Neural progenitor cell (in vitro differentiated cells): ENCODE results near the gene INO80. TPM values are rescaled to one million over a fixed set of nuclear protein-coding genes. Genes with fewer than 3 reads are reported as not detected.

Source experiments
- DNase-seq: peaks from one replicate; pipeline ENCODE4 v3.0.0-alpha.2; 2016; ENCODE audit warnings: low spot score
- H2AFZ ChIP-seq: fragments of 200-600 bp; sonication (generic); replicated peaks from 2 replicates; pipeline ENCODE4 v1.6.1; 2016; ENCODE audit warnings: antibody characterized with exemption
- H3F3A ChIP-seq: fragments of 200-600 bp; sonication (generic); 2 replicates; pipeline ENCODE4 v1.6.1; 2016; ENCODE audit warnings: antibody characterized with exemption, low read depth
- H3K27ac ChIP-seq: fragments of 200-600 bp; sonication (generic); 2 replicates; pipeline ENCODE4 v1.5.1; 2016; ENCODE audit warnings: mild to moderate bottlenecking
- H3K27me3 ChIP-seq: fragments of 200-600 bp; sonication (generic); 2 replicates; pipeline ENCODE4 v1.6.1; 2016; ENCODE audit warnings: mild to moderate bottlenecking, moderate library complexity
- H3K36me3 ChIP-seq: fragments of 200-600 bp; sonication (generic); 2 replicates; pipeline ENCODE4 v1.5.1; 2016
- H3K4me1 ChIP-seq: fragments of 200-600 bp; sonication (generic); 2 replicates; pipeline ENCODE4 v1.6.1; 2016; ENCODE audit warnings: mixed run types
- H3K4me2 ChIP-seq: fragments of 200-600 bp; sonication (generic); 2 replicates; pipeline ENCODE4 v1.6.1; 2016
- H3K4me3 ChIP-seq: fragments of 200-600 bp; sonication (generic); 2 replicates; pipeline ENCODE4 v1.5.1; 2016
- H3K79me2 ChIP-seq: fragments of 200-600 bp; sonication (generic); 2 replicates; pipeline ENCODE4 v1.6.1; 2016; ENCODE audit warnings: low read depth
- H3K9ac ChIP-seq: fragments of 200-600 bp; sonication (generic); 2 replicates; pipeline ENCODE4 v1.6.1; 2016
- H3K9me3 ChIP-seq: fragments of 200-600 bp; sonication (generic); 2 replicates; pipeline ENCODE4 v1.5.1; 2016; ENCODE audit warnings: low read depth
- H4K20me1 ChIP-seq: fragments of 200-600 bp; sonication (generic); 2 replicates; pipeline ENCODE4 v1.6.1; 2016; ENCODE audit warnings: low read depth
- H3K27ac Mint-ChIP-seq: 3 replicates; pipeline ENCODE4 v1.8.0; 2021; ENCODE audit warnings: mixed read lengths
- H3K27me3 Mint-ChIP-seq: 2 replicates; pipeline ENCODE4 v1.8.0; 2022; ENCODE audit warnings: low read depth, mild to moderate bottlenecking, inconsistent platforms, moderate library complexity, mixed read lengths; ENCODE audit not compliant: insufficient read depth
- H3K36me3 Mint-ChIP-seq: 3 replicates; pipeline ENCODE4 v1.8.0; 2021; ENCODE audit warnings: mixed read lengths
- H3K4me1 Mint-ChIP-seq: 3 replicates; pipeline ENCODE4 v1.8.0; 2021; ENCODE audit warnings: mixed read lengths
- H3K4me3 Mint-ChIP-seq: 3 replicates; pipeline ENCODE4 v1.8.0; 2021; ENCODE audit warnings: mild to moderate bottlenecking, moderate library complexity, mixed read lengths
- H3K9me3 Mint-ChIP-seq: 3 replicates; pipeline ENCODE4 v1.8.0; 2020; ENCODE audit warnings: mixed read lengths
- CTCF ChIP-seq: fragments of 200-600 bp; sonication (generic); IDR thresholded peaks from 2 replicates; pipeline ENCODE4 v1.5.1; 2017; ENCODE audit warnings: antibody characterized with exemption, mild to moderate bottlenecking
- EZH2 ChIP-seq: fragments of 200-600 bp; sonication (generic); IDR thresholded peaks from 2 replicates; pipeline ENCODE4 v1.6.1; 2017; ENCODE audit warnings: antibody characterized with exemption, mild to moderate bottlenecking, moderate library complexity
- EZH2phosphoT487 ChIP-seq: fragments of 200-600 bp; sonication (generic); IDR thresholded peaks from 2 replicates; pipeline ENCODE4 v1.6.1; 2017; ENCODE audit warnings: antibody characterized with exemption
- total RNA-seq: library from RNA; depleted of rRNA; stranded (reverse); fragments of >200 nt; gene quantifications from 2 replicates; pipeline ENCODE4 v1.2.3, GENCODE V29; 2015; ENCODE audit warnings: low replicate concordance

INO80 gene
- total RNA-seq, 1 donor from 2014 or later = 25.4 TPM

- no peaks in the 10 kb centered on the region for H3K36me3 Mint-ChIP-seq
Observed at GRCh38 chr15:40938536-40938870, 177.6 kb downstream of the INO80 start.

GRCh38 chr15:40937762-40938535 lies 178.1 kb downstream of the INO80 start:
- DNase-seq = no peak
- H3K4me1 ChIP-seq = peaks cover 13% of the 10 kb centered on the region
- H3K36me3 ChIP-seq = no peaks in the 10 kb centered on the region
- H3K36me3 Mint-ChIP-seq = no peaks in the 10 kb centered on the region
- peaks cover 54% of the 10 kb centered on the region for H3K27me3 ChIP-seq
- H3K79me2 ChIP-seq = no peaks in the 10 kb centered on the region
- H2AFZ ChIP-seq = no peak overlapping the region
- peaks cover 22% of the 10 kb centered on the region for H3K27me3 Mint-ChIP-seq
- H3K9me3 Mint-ChIP-seq = no peaks in the 10 kb centered on the region
- H3K4me3 Mint-ChIP-seq = no peak overlapping the region
- H4K20me1 ChIP-seq = no peaks in the 10 kb centered on the region
- H3F3A ChIP-seq = peaks cover 23% of the 10 kb centered on the region
- peaks cover 29% of the 10 kb centered on the region for H3K4me1 Mint-ChIP-seq
- H3K4me2 ChIP-seq = no peak overlapping the region
- no peak overlapping the region for H3K9ac ChIP-seq
- TF ChIP-seq EZH2phosphoT487 (no peak), EZH2 (no peak), CTCF (peak; percentile 38)
- H3K27ac Mint-ChIP-seq = no peak overlapping the region
- H3K4me3 ChIP-seq = no peak overlapping the region
- no peak overlapping the region for H3K27ac ChIP-seq
- no peaks in the 10 kb centered on the region for H3K9me3 ChIP-seq

More at GRCh38 chr15:40938536-40938870, 177.6 kb downstream of the INO80 start:
- H4K20me1 ChIP-seq = no peaks in the 10 kb centered on the region
- H2AFZ ChIP-seq = no peak overlapping the region
- H3K4me3 ChIP-seq = no peak overlapping the region
- peaks cover 54% of the 10 kb centered on the region for H3K27me3 ChIP-seq
- peaks cover 21% of the 10 kb centered on the region for H3K27me3 Mint-ChIP-seq
- TF ChIP-seq CTCF (no peak), EZH2phosphoT487 (no peak), EZH2 (no peak)
- no peaks in the 10 kb centered on the region for H3K9me3 ChIP-seq
- no peaks in the 10 kb centered on the region for H3K36me3 ChIP-seq
- no peak overlapping the region for H3K27ac ChIP-seq
- no peak for DNase-seq
- H3K27ac Mint-ChIP-seq = no peak overlapping the region
- no peak overlapping the region for H3K4me3 Mint-ChIP-seq
- no peak overlapping the region for H3K9ac ChIP-seq
- no peaks in the 10 kb centered on the region for H3K79me2 ChIP-seq
- peaks cover 31% of the 10 kb centered on the region for H3K4me1 Mint-ChIP-seq
- no peak overlapping the region for H3K4me2 ChIP-seq
- peaks cover 13% of the 10 kb centered on the region for H3K4me1 ChIP-seq
- peaks cover 23% of the 10 kb centered on the region for H3F3A ChIP-seq
- H3K9me3 Mint-ChIP-seq = no peaks in the 10 kb centered on the region

- Histone ChIP-seq H3K79me2 (no peaks in the 10 kb centered on the region), H3K9me3 (no peaks in the 10 kb centered on the region), H3K4me2 (no peak overlapping the region), H3K27ac (no peak overlapping the region), H3K4me1 (peaks cover 8% of the 10 kb centered on the region), H4K20me1 (no peaks in the 10 kb centered on the region), H3K27me3 (peaks cover 55% of the 10 kb centered on the region), H3K4me3 (no peak overlapping the region), H2AFZ (no peak overlapping the region), H3K36me3 (no peaks in the 10 kb centered on the region), H3F3A (peaks cover 16% of the 10 kb centered on the region), H3K9ac (no peak overlapping the region)
- H3K27me3 Mint-ChIP-seq = peaks cover 23% of the 10 kb centered on the region
- TF ChIP-seq EZH2 (no peak), CTCF (peak; percentile 33)
- H3K9me3 Mint-ChIP-seq = no peaks in the 10 kb centered on the region
- H3K4me1 Mint-ChIP-seq = peaks cover 22% of the 10 kb centered on the region
- no peaks in the 10 kb centered on the region for H3K36me3 Mint-ChIP-seq
- peak overlapping the region; percentile 72 for H3K27ac Mint-ChIP-seq
- H3K4me3 Mint-ChIP-seq = no peak overlapping the region
- peak; percentile 63 for DNase-seq
Observed at GRCh38 chr15:40936709-40937666, 179.1 kb downstream of the INO80 start.
